ENCODE results near the gene TMEM239. TPM values are rescaled to one million over a fixed set of nuclear protein-coding genes. Genes with fewer than 3 reads are reported as not detected.
"Not testable (repeated sequence)": the region's sequence is repeated elsewhere in the genome, so short reads cannot be mapped to it uniquely, and the experiment has no call there.

Gene TMEM239
- polyA plus RNA-seq, 1 donor (not counting 4 experiments of a cell fraction or from before 2014, with no cell fraction given), result not detected

DNA sequence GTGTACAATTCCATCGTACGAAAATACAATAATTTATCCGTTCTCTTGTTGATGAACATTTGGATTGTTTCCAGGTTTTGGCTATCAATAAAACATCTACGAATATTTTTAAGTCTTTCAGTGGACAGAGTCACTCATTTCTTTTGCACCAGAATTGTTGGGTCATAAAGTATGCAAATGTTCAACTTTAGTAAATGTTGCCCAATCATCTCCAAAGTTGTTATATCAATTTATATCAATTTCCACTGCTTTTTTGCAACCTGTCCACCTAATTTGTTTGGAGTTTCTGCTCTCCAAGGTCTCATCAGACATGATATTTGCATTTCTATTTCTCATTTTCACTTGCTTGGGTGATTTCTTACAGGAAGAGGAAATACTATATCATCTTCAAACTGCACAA, 10.5 kb downstream of the TMEM239 start:
- no peak for DNase-seq (ENCODE audit: low read depth, low spot score)
- Histone ChIP-seq H3K27me3 (ENCODE audit: control insufficient read depth, extremely low read depth, insufficient read depth, low read length) (peaks cover 20% of the 10 kb centered on the region), H3K9me3 (ENCODE audit: control insufficient read depth, low read depth, low read length) (no peaks in the 10 kb centered on the region), H3K9ac (ENCODE audit: control insufficient read depth, extremely low read depth, insufficient read depth, low read length) (no peak overlapping the region), H3K36me3 (ENCODE audit: control insufficient read depth in 2 of 2, extremely low read depth in 1 of 2, insufficient read depth in 2 of 2, low read length in 2 of 2) (no peaks in the 10 kb centered on the region), H3K4me3 (ENCODE audit: control insufficient read depth in 2 of 3, extremely low read depth in 1 of 3, insufficient read depth in 2 of 3, low read depth in 1 of 3, low read length in 3 of 3) (no peak overlapping the region), H3K27ac (ENCODE audit: control insufficient read depth, insufficient read depth, low read length) (no peak overlapping the region), H4K20me1 (ENCODE audit: control insufficient read depth, extremely low read depth, insufficient read depth, low read length) (no peaks in the 10 kb centered on the region), H3K9me1 (ENCODE audit: control insufficient read depth, extremely low read depth, insufficient read depth, low read length) (no peaks in the 10 kb centered on the region), H3K4me2 (ENCODE audit: control insufficient read depth, extremely low read depth, insufficient read depth, low read depth, low read length) (no peak overlapping the region), H3K4me1 (ENCODE audit: control insufficient read depth, extremely low read depth, insufficient read depth, low read length) (peaks cover under 1% of the 10 kb centered on the region), H2AFZ (ENCODE audit: control insufficient read depth, low read length) (no peak overlapping the region), H3K79me2 (ENCODE audit: control insufficient read depth, insufficient read depth, low read length) (no peaks in the 10 kb centered on the region)
- dilution Hi-C loops (cut with MboI; ENCODE audit: extremely low pct_ligation_motif_present, low sequenced_read_pairs), result no loop called here
- no peak for FAIRE-seq
- TF ChIP-seq CTCF (optimal IDR thresholded peaks at IDR 0.05 in 1 of 3, IDR thresholded peaks at IDR 0.05 in 1 of 3, conservative IDR thresholded peaks at IDR 0.05 in 1 of 3; ENCODE audit: extremely low read depth in 1 of 3, insufficient read depth in 2 of 3, low read length in 3 of 3), result no peak
- no peak for TF ChIP-seq EZH2 (IDR thresholded peaks at IDR 0.05; ENCODE audit: low read length)

DNA sequence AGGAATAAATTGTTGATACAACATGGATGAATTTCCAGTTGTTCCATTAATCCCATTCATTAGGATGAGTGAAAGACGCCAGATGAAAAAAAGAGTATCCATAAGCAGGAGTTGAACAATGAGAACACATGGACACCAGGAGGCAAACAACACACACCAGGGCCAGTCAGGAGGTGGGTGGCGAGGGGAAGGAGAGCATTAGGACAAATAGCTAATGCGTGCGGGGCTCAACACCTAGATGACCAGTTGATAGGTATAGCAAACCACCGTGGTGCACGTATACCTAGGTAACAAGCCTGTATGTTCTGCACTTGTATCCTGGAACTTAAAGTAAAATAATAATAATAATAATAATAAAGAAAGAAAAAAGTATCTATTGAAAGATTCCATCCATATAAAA, 13.2 kb downstream of the TMEM239 start:
- peaks cover 4% of the 10 kb centered on the region for H3K4me1 ChIP-seq (ENCODE audit: control insufficient read depth, extremely low read depth, insufficient read depth, low read length)
- no peaks in the 10 kb centered on the region for H3K36me3 ChIP-seq (ENCODE audit: control insufficient read depth in 2 of 2, extremely low read depth in 1 of 2, insufficient read depth in 2 of 2, low read length in 2 of 2)
- H4K20me1 ChIP-seq (ENCODE audit: control insufficient read depth, extremely low read depth, insufficient read depth, low read length), result no peaks in the 10 kb centered on the region
- H3K4me3 ChIP-seq (ENCODE audit: control insufficient read depth in 2 of 3, extremely low read depth in 1 of 3, insufficient read depth in 2 of 3, low read depth in 1 of 3, low read length in 3 of 3), result no peak overlapping the region
- no peak for FAIRE-seq
- no peaks in the 10 kb centered on the region for H3K9me3 ChIP-seq (ENCODE audit: control insufficient read depth, low read depth, low read length)
- H3K27ac ChIP-seq (ENCODE audit: control insufficient read depth, insufficient read depth, low read length), result no peak overlapping the region
- no peak overlapping the region for H2AFZ ChIP-seq (ENCODE audit: control insufficient read depth, low read length)
- dilution Hi-C loops (cut with MboI; ENCODE audit: extremely low pct_ligation_motif_present, low sequenced_read_pairs), result no loop called here
- no peak overlapping the region for H3K4me2 ChIP-seq (ENCODE audit: control insufficient read depth, extremely low read depth, insufficient read depth, low read depth, low read length)
- no peak overlapping the region for H3K9ac ChIP-seq (ENCODE audit: control insufficient read depth, extremely low read depth, insufficient read depth, low read length)
- H3K9me1 ChIP-seq (ENCODE audit: control insufficient read depth, extremely low read depth, insufficient read depth, low read length), result no peaks in the 10 kb centered on the region
- no peak for TF ChIP-seq EZH2 (IDR thresholded peaks at IDR 0.05; ENCODE audit: low read length)
- TF ChIP-seq CTCF (optimal IDR thresholded peaks at IDR 0.05 in 1 of 3, IDR thresholded peaks at IDR 0.05 in 1 of 3, conservative IDR thresholded peaks at IDR 0.05 in 1 of 3; ENCODE audit: extremely low read depth in 1 of 3, insufficient read depth in 2 of 3, low read length in 3 of 3), result no peak
- H3K27me3 ChIP-seq (ENCODE audit: control insufficient read depth, extremely low read depth, insufficient read depth, low read length), result peaks cover 15% of the 10 kb centered on the region
- no peak for DNase-seq (ENCODE audit: low read depth, low spot score)
- no peaks in the 10 kb centered on the region for H3K79me2 ChIP-seq (ENCODE audit: control insufficient read depth, insufficient read depth, low read length)

DNA sequence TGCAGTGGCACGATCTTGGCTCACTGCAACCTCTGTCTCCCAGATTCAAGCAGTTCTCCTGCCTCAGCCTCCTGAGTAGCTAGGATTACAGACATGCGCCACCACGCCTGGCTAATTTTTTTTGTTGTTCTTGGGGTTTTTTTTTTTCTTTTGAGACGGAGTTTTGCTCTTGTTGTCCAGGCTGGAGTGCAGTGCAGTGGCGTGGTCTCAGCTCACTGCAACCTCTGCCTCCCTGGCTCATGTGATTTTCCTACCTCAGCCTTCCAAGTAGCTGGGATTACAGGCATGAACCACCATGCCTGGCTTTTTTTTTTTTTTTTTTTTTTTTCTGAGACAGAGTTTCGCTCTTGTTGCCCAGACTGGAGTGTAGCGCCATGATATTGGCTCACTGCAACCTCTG, 15.0 kb downstream of the TMEM239 start:
- H3K9ac ChIP-seq (ENCODE audit: control insufficient read depth, extremely low read depth, insufficient read depth, low read length), result not testable (repeated sequence)

More for the DNA sequence above, 15.0 kb downstream of the TMEM239 start:
- H3K4me3 ChIP-seq (ENCODE audit: control insufficient read depth in 2 of 3, extremely low read depth in 1 of 3, insufficient read depth in 2 of 3, low read depth in 1 of 3, low read length in 3 of 3); H3K9me3 ChIP-seq (ENCODE audit: control insufficient read depth, low read depth, low read length); H4K20me1 ChIP-seq (ENCODE audit: control insufficient read depth, extremely low read depth, insufficient read depth, low read length); H2AFZ ChIP-seq (ENCODE audit: control insufficient read depth, low read length); DNase-seq (ENCODE audit: low read depth, low spot score); H3K9me1 ChIP-seq (ENCODE audit: control insufficient read depth, extremely low read depth, insufficient read depth, low read length); dilution Hi-C loops (cut with MboI; ENCODE audit: extremely low pct_ligation_motif_present, low sequenced_read_pairs); H3K27me3 ChIP-seq (ENCODE audit: control insufficient read depth, extremely low read depth, insufficient read depth, low read length); H3K36me3 ChIP-seq (ENCODE audit: control insufficient read depth in 2 of 2, extremely low read depth in 1 of 2, insufficient read depth in 2 of 2, low read length in 2 of 2); H3K27ac ChIP-seq (ENCODE audit: control insufficient read depth, insufficient read depth, low read length); H3K79me2 ChIP-seq (ENCODE audit: control insufficient read depth, insufficient read depth, low read length); H3K4me2 ChIP-seq (ENCODE audit: control insufficient read depth, extremely low read depth, insufficient read depth, low read depth, low read length); H3K4me1 ChIP-seq (ENCODE audit: control insufficient read depth, extremely low read depth, insufficient read depth, low read length); FAIRE-seq: not testable (repeated sequence)

All from keratinocyte (primary cell).